Amniotic epithelial cell (primary cell): ENCODE data around the gene MORC2.

Source experiments
- DNase-seq: peaks from one replicate; pipeline ENCODE4 v3.0.0-alpha.2; 2010; ENCODE audit warnings: low read depth

MORC2 gene

GRCh38 chr22:30968015-30968923 is at the start of gene MORC2:
MORC2 (minus strand) TSS chr22:30968774; CDS start chr22:30967889, 885 bp downstream.
- DNase-seq, result peak; percentile 58

- no peak for DNase-seq
Observed at GRCh38 chr22:31005535-31005934, 37.0 kb upstream of the MORC2 start.

- no peak for DNase-seq
Observed at GRCh38 chr22:31001124-31001770, 32.7 kb upstream of the MORC2 start.

- no peak for DNase-seq
Observed at GRCh38 chr22:30998329-30998728, 29.8 kb upstream of the MORC2 start.

- no peak for DNase-seq
Observed at GRCh38 chr22:30996462-30996861, 27.9 kb upstream of the MORC2 start.

GRCh38 chr22:30994960-30995359 is 26.4 kb upstream of the MORC2 start:
- no peak for DNase-seq

GRCh38 chr22:30992565-30992964 is 24.0 kb upstream of the MORC2 start:
- no peak for DNase-seq

GRCh38 chr22:30990690-30991089 is 22.1 kb upstream of the MORC2 start:
- DNase-seq, result no peak

GRCh38 chr22:30989474-30989873 is 20.9 kb upstream of the MORC2 start:
- DNase-seq, result peak; percentile 29

GRCh38 chr22:30985561-30986208 is 17.1 kb upstream of the MORC2 start:
- DNase-seq, result no peak

- DNase-seq, result no peak
Observed at GRCh38 chr22:30984317-30984716, 15.7 kb upstream of the MORC2 start.

GRCh38 chr22:30982512-30982911 is 13.9 kb upstream of the MORC2 start:
- DNase-seq, result no peak

GRCh38 chr22:30979932-30980331 is 11.4 kb upstream of the MORC2 start:
- no peak for DNase-seq

- DNase-seq, result peak; percentile 89
Observed at GRCh38 chr22:30978304-30978962, 9.9 kb upstream of the MORC2 start.

- no peak for DNase-seq
Observed at GRCh38 chr22:30970356-30970746, 1.8 kb upstream of the MORC2 start.

GRCh38 chr22:30969532-30970355 is 1.2 kb upstream of the MORC2 start:
- peak; percentile 37 for DNase-seq

- DNase-seq, result peak; percentile 98
Observed at GRCh38 chr22:30968924-30969531, 454 bp upstream of the MORC2 start, which contains the start of gene TUG1. TUG1 (plus strand) TSS chr22:30969265.

GRCh38 chr22:30964858-30965257 is 3.7 kb downstream of the MORC2 start:
- no peak for DNase-seq

- DNase-seq, result no peak
Observed at GRCh38 chr22:30955153-30955552, 13.4 kb downstream of the MORC2 start.

GRCh38 chr22:30953206-30953605 is 15.4 kb downstream of the MORC2 start:
- DNase-seq, result no peak
